Measurements from ENCODE around the gene USP8.

- TF ChIP-seq MAX (IDR thresholded peaks at IDR 0.05): no peak
- no peak for TF ChIP-seq CTCF (IDR thresholded peaks at IDR 0.05)
- no peak for TF ChIP-seq CHD2 (IDR thresholded peaks at IDR 0.05; ENCODE audit: low read length, partially characterized antibody)
- no peak for TF ChIP-seq TP53 (CRISPR knock-in tag; IDR thresholded peaks at IDR 0.05)
- no peak; the same call in 1 of the 2 replicates for TF ChIP-seq POLR2A (IDR thresholded peaks at IDR 0.05; ENCODE audit: low read length)
- no peak for TF ChIP-seq EP300 (IDR thresholded peaks at IDR 0.05)
- no peak for TF ChIP-seq ZC3H11A (IDR thresholded peaks at IDR 0.05)
Observed at GRCh38 chr15:50440932-50441331, 16.7 kb downstream of the USP8 start.
